ENCODE results near the gene C10orf90.

- TF ChIP-seq BHLHE40 (IDR thresholded peaks at IDR 0.05; ENCODE audit: borderline replicate concordance), result no peak
- no peak for TF ChIP-seq NFRKB (IDR thresholded peaks at IDR 0.05)
- TF ChIP-seq L3MBTL2 (conservative IDR thresholded peaks at IDR 0.05), result no peak
- no peak for TF ChIP-seq SUZ12 (IDR thresholded peaks at IDR 0.05)
- TF ChIP-seq ZNF384 (IDR thresholded peaks at IDR 0.05), result no peak
- no peak for TF ChIP-seq FOXM1 (IDR thresholded peaks at IDR 0.05; ENCODE audit: borderline replicate concordance)
- no peak for TF ChIP-seq PKNOX1 (IDR thresholded peaks at IDR 0.05)
- no peak for TF ChIP-seq TARDBP (IDR thresholded peaks at IDR 0.05)
- TF ChIP-seq FOXA1 (IDR thresholded peaks at IDR 0.05), result no peak
- no peak for TF ChIP-seq ARNT (IDR thresholded peaks at IDR 0.05)
Measured at GRCh38 chr10:126465771-126466170, 204.7 kb downstream of the C10orf90 start.

Measured in HEK293T (cell line).